ACC112 (cell line): ENCODE measurements around the gene ACY1.
A peak's percentile ranks its signal among the peaks of the same experiment; 100 is the strongest.

Experiments
- H2AFZ ChIP-seq: fragments of 200-600 bp; sonication (generic); one replicate; pipeline ENCODE4 v1.6.0; 2017; ENCODE audit warnings: antibody characterized with exemption, low read length; ENCODE audit not compliant: unreplicated experiment
- H3K27ac ChIP-seq: fragments of 200-600 bp; sonication (generic); 2 replicates; pipeline ENCODE4 v1.5.1; 2014; ENCODE audit warnings: low read depth, mild to moderate bottlenecking, antibody characterized with exemption, low read length, moderate library complexity
- H3K27me3 ChIP-seq: fragments of 200-600 bp; sonication (generic); 2 replicates; pipeline ENCODE4 v1.6.1; 2014; ENCODE audit warnings: mild to moderate bottlenecking, antibody characterized with exemption, low read length, moderate library complexity, mixed read lengths; ENCODE audit not compliant: insufficient read depth
- H3K36me3 ChIP-seq: fragments of 200-600 bp; sonication (generic); 2 replicates; pipeline ENCODE4 v1.6.1; 2016; ENCODE audit warnings: mild to moderate bottlenecking, antibody characterized with exemption, low read length, moderate library complexity, mixed read lengths; ENCODE audit not compliant: insufficient read depth
- H3K4me1 ChIP-seq: fragments of 200-600 bp; sonication (generic); one replicate; pipeline ENCODE4 v1.6.1; 2016; ENCODE audit warnings: low read length, mixed read lengths; ENCODE audit not compliant: insufficient read depth, unreplicated experiment, control insufficient read depth
- H3K4me3 ChIP-seq: fragments of 200-600 bp; sonication (generic); 2 replicates; pipeline ENCODE4 v1.5.1; 2014; ENCODE audit warnings: mild to moderate bottlenecking, low read depth, low read length
- H3K79me2 ChIP-seq: fragments of 200-600 bp; sonication (generic); one replicate; pipeline ENCODE4 v1.6.0; 2016; ENCODE audit warnings: low read length; ENCODE audit not compliant: control insufficient read depth, unreplicated experiment, insufficient read depth

The ACY1 gene

DNA sequence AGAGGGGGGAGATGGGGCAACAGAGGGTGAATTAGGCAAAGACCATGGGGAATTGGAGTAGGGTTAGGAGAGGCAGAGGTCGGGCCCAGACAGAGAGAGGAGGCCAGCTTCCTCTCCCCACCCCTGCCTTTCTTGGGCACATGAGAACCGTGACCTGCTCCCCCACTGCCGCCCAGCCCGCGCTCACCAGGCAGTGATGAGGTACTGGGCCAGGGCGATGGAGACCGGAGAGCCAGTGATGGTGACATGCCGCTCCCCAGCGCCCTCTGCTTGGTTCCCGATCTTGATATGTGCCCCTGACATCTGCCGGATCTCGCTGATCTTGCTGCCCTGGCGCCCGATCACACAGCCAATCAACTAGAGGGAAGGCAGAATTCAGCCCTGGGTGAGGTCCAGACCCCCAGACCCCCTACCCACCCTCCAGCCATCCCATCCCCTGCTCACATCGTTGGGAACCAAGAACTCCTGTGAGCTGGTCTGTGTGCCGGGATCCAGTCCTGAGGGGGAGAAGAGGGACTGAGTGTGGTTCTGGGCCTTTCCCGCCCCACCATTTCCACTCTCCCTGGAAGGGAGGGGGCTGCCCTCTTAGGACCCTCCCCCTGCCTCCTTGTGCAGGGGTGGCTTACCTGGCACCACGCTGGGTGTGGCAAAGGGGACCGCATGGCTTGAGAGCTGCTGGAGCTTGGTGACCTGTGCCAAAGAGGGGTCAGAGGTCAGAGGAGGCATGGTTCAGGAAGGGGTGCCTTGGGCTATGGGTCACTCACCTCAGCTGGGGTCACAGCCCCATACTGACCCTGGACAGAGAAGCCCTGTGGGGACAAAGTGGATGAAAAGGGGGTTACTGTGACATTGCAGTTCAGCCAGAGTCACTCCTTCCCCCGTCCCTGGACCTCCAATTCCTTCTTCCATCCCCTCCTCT, 24.5 kb upstream of the ACY1 start:
- H3K4me3 ChIP-seq = no peak overlapping the region
- no peak overlapping the region for H3K27ac ChIP-seq
- no peaks in the 10 kb centered on the region for H3K27me3 ChIP-seq
- no peaks in the 10 kb centered on the region for H3K36me3 ChIP-seq
- H3K4me1 ChIP-seq = peaks cover under 1% of the 10 kb centered on the region
- no peaks in the 10 kb centered on the region for H3K79me2 ChIP-seq
- no peak overlapping the region for H2AFZ ChIP-seq

DNA sequence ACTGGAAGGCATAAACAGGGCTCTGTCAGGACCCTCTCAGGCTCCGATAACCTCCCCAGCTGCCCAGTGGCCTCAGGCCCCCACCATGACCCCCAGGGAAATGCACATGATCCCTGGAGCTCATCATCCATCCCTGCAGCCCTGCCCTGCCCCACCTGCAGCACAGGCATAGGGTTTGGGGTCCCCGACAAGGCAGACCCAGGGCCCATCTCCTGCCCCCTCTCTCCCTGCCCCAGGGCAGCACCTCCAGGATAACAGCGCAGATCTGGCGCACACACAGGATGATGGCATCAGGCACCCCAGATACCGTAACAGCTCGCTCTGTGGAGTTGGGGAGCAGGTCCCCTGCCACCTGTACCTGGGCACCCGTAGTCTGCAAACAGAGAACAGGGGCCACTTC, 23.7 kb upstream of the ACY1 start:
- H3K36me3 ChIP-seq = no peaks in the 10 kb centered on the region

GRCh38 chr3:51960386-51960785, 22.9 kb upstream of the ACY1 start:
- Histone ChIP-seq H3K27me3 (no peaks in the 10 kb centered on the region), H3K4me3 (no peak overlapping the region), H2AFZ (no peak overlapping the region), H3K36me3 (no peaks in the 10 kb centered on the region), H3K4me1 (no peaks in the 10 kb centered on the region), H3K79me2 (peaks cover 10% of the 10 kb centered on the region), H3K27ac (no peak overlapping the region)

More for the DNA sequence above, 23.7 kb upstream of the ACY1 start:
- H3K79me2 ChIP-seq = peaks cover 2% of the 10 kb centered on the region
- H3K27me3 ChIP-seq = no peaks in the 10 kb centered on the region
- no peak overlapping the region for H3K4me3 ChIP-seq
- no peak overlapping the region for H3K27ac ChIP-seq
- no peaks in the 10 kb centered on the region for H3K4me1 ChIP-seq
- no peak overlapping the region for H2AFZ ChIP-seq

DNA sequence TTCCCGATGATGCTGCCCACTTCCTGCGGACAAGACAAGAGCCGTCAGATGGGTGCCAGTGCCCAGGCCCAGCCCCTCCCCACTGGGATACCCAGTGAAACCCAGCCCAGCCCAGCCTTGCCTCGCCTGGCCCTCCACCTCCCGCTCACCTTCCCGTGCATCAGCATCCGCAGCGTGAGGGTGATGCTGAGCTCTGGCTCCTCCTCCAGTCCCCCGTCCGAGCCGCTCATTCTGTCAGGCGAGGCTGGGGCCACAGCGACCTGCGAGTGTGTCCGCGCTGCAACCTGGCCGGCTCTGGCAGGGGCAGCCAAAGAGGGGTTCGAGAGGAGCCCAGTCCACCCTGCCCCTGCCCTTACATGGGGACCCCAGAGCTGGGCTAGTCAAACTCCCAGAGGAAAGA, 22.3 kb upstream of the ACY1 start:
- Histone ChIP-seq H3K4me1 (peaks cover 4% of the 10 kb centered on the region), H2AFZ (no peak overlapping the region), H3K79me2 (peaks cover 12% of the 10 kb centered on the region), H3K36me3 (no peaks in the 10 kb centered on the region), H3K4me3 (no peak overlapping the region), H3K27me3 (no peaks in the 10 kb centered on the region), H3K27ac (no peak overlapping the region)

DNA sequence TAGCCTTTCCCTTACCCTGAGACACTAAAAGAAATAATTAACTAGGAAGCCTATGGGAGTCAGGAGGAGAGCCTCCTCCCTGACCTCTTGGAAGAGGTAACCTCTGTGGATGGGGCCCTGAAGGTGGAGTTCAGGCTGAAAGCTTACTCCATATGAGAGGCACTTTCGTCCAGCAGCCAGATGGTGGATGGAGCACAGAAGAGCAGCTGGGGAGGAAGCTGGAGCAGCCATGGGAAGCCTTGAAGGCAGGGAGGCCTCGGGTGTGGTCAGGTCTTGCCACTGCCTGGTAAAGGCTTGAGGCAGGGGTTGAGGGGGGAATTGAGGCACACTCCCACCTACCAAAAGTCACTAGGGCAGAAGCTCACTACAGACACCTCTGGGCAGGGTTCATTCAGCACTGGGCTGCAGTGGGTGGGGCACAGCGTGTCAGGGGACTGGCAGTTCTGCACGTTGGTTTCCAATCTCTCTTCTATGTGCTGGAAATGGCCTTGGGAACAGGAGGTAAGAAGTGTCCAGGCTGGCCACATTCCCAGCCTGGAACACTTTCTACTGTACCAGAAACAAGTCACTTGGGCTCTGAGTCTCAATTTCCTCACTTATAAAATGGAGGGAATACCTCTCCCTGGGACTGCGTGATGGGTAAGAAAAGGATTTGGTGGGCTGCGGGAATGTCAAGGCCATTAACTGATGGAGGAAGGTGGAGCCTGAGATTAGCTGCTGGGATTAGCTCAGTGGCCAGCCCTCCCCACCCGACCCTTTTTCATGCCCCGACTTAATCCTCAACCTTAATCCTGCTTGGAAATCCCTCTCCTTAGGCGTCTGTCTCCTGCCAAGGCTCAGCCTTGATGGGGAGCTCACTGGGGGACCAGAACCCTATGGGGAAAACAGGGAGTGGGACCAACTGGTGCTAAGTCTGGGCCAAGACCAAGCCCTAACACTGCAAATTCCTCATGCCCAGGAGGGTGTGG, 21.4 kb upstream of the ACY1 start:
- no peak overlapping the region for H3K4me3 ChIP-seq
- no peaks in the 10 kb centered on the region for H3K27me3 ChIP-seq
- peaks cover 12% of the 10 kb centered on the region for H3K4me1 ChIP-seq
- peaks cover 20% of the 10 kb centered on the region for H3K79me2 ChIP-seq
- H2AFZ ChIP-seq = no peak overlapping the region
- H3K27ac ChIP-seq = no peak overlapping the region
- H3K36me3 ChIP-seq = no peaks in the 10 kb centered on the region

- H3K36me3 ChIP-seq = no peaks in the 10 kb centered on the region
- H3K4me1 ChIP-seq = peaks cover 12% of the 10 kb centered on the region
- H3K27me3 ChIP-seq = no peaks in the 10 kb centered on the region
- H2AFZ ChIP-seq = no peak overlapping the region
- H3K79me2 ChIP-seq = peaks cover 23% of the 10 kb centered on the region
- H3K4me3 ChIP-seq = no peak overlapping the region
- no peak overlapping the region for H3K27ac ChIP-seq
These were observed 20.3 kb upstream of the ACY1 start for GRCh38 chr3:51962854-51963530.

- Histone ChIP-seq H3K79me2 (peaks cover 23% of the 10 kb centered on the region), H2AFZ (no peak overlapping the region), H3K27ac (no peak overlapping the region), H3K27me3 (no peaks in the 10 kb centered on the region), H3K36me3 (no peaks in the 10 kb centered on the region), H3K4me1 (peaks cover 15% of the 10 kb centered on the region), H3K4me3 (no peak overlapping the region)
These were observed 19.3 kb upstream of the ACY1 start for GRCh38 chr3:51963951-51964451.

DNA sequence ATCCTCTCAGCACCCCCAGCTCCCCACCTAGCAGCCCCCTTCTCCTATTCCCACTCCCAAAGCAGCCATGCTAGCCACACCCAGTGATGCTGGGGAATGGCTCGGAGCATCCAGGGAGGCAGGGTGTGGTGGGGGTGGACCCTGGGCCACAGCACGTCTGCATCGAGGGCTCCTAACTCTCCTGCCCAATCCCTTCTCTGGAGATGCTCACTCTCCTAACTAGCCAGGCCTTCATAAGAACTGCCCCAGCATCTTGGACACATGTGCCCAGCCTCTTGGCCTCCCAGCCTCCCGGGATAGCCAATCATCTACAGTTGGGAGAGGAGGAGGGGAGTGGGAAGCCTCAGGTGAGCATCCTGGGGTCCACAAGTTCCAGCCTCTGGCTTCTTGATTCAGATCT, 18.8 kb upstream of the ACY1 start:
- peaks cover 15% of the 10 kb centered on the region for H3K4me1 ChIP-seq
- H3K27ac ChIP-seq = no peak overlapping the region
- no peak overlapping the region for H2AFZ ChIP-seq
- no peak overlapping the region for H3K4me3 ChIP-seq
- H3K36me3 ChIP-seq = no peaks in the 10 kb centered on the region
- peaks cover 23% of the 10 kb centered on the region for H3K79me2 ChIP-seq
- H3K27me3 ChIP-seq = no peaks in the 10 kb centered on the region

DNA sequence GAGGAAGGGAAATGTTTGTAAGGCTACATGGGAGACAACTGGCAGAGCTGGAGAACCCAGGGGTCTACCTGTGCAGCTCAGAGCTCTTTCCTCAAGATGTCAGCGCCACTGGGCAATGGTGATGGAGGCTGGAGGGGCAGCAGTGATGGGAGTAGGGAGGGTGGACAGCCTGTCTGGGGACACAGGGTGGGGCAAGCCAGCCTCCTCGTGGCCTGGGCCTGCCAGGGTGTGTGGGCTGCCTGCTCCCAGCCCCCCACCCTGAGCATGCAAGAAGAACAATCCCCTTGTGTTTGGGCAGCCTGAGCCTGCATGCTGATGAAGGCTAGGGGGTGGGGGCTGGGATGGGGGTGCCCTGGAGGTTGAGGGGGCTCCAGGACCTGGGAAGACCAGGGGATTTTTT, 17.3 kb upstream of the ACY1 start:
- Histone ChIP-seq H3K27me3 (no peaks in the 10 kb centered on the region), H3K27ac (no peak overlapping the region), H3K79me2 (peaks cover 23% of the 10 kb centered on the region), H3K4me3 (peak overlapping the region; percentile 82), H2AFZ (no peak overlapping the region), H3K4me1 (peaks cover 15% of the 10 kb centered on the region), H3K36me3 (no peaks in the 10 kb centered on the region)

DNA sequence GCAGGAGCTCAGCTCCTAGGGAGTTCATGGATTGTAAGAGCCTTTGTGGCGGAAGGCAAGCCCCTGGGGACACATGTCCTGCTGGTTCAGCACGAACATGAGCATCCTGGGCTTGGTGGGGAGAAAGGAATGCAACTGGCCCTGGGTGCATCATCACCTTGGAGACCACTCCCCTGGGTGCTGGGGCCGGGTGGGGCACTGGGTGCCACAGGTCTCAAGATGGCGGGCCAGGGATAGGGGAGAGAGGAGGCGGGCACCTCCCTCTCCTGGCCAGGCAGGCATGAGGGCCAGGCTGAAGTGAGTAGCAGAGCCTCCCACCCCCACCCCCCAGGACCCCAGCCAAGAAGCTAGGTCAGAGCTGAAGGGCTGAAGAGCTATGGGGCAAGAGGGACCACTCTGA, 16.8 kb upstream of the ACY1 start:
- Histone ChIP-seq H3K4me3 (peak overlapping the region; percentile 82), H3K36me3 (no peaks in the 10 kb centered on the region), H3K27me3 (no peaks in the 10 kb centered on the region), H2AFZ (no peak overlapping the region), H3K27ac (no peak overlapping the region), H3K79me2 (peaks cover 23% of the 10 kb centered on the region), H3K4me1 (peaks cover 15% of the 10 kb centered on the region)
